ENCODE measurements around the gene SMIM26. TPM values are rescaled to one million over a fixed set of nuclear protein-coding genes. Genes with fewer than 3 reads are reported as not detected.
"Not testable (repeated sequence)": the region's sequence is repeated elsewhere in the genome, so short reads cannot be mapped to it uniquely, and the experiment has no call there.

The SMIM26 gene
- 99.3 and 150 TPM in 2 replicates for total RNA-seq (ENCODE audit: low replicate concordance)

- peak; percentile 90 for DNase-seq (ENCODE audit: low spot score)
- H3K9me3 Mint-ChIP-seq: no peaks in the 10 kb centered on the region
- Histone ChIP-seq H4K20me1 (ENCODE audit: low read depth) (no peaks in the 10 kb centered on the region), H3K9me3 (ENCODE audit: low read depth) (no peaks in the 10 kb centered on the region), H3K9ac (peak within 1 kb of the TSS; percentile 71), H3K4me1 (peaks cover 11% of the 10 kb centered on the region), H3K27me3 (no peaks in the 10 kb centered on the region), H3F3A (ENCODE audit: low read depth) (peaks cover 10% of the 10 kb centered on the region), H3K79me2 (ENCODE audit: low read depth) (peaks cover 22% of the 10 kb centered on the region), H3K4me2 (peak within 1 kb of the TSS; percentile 84), H3K36me3 (peaks cover 5% of the 10 kb centered on the region), H3K27ac (no peak within 1 kb of the TSS), H2AFZ (replicated peaks) (peak within 1 kb of the TSS; percentile 81), H3K4me3 (peak within 1 kb of the TSS; percentile 73)
- H3K27me3 Mint-ChIP-seq (ENCODE audit: insufficient read depth, low read depth): peaks cover 3% of the 10 kb centered on the region
- H3K36me3 Mint-ChIP-seq: peaks cover 14% of the 10 kb centered on the region
- peak within 1 kb of the TSS; percentile 98 for H3K27ac Mint-ChIP-seq
- H3K4me1 Mint-ChIP-seq: peaks cover 11% of the 10 kb centered on the region
- H3K4me3 Mint-ChIP-seq: peak within 1 kb of the TSS; percentile 88
- TF ChIP-seq EZH2phosphoT487 (IDR thresholded peaks at IDR 0.05) (no peak), EZH2 (IDR thresholded peaks at IDR 0.05) (no peak), CTCF (IDR thresholded peaks at IDR 0.05) (no peak)
These were observed at the start of gene SMIM26 for GRCh38 chr20:18566892-18567738. Gene SMIM26, plus strand, starts transcription at chr20:18567432. Its CDS starts 47 bp downstream, at chr20:18567479.

GRCh38 chr20:18522066-18522465, 45.2 kb upstream of the SMIM26 start:
- not testable (repeated sequence) for H3K4me3 ChIP-seq; H3K36me3 Mint-ChIP-seq; H2AFZ ChIP-seq (replicated peaks); H3K79me2 ChIP-seq (ENCODE audit: low read depth); H3K4me1 ChIP-seq; DNase-seq (ENCODE audit: low spot score); H3K4me1 Mint-ChIP-seq; H3K9ac ChIP-seq; H3K27me3 Mint-ChIP-seq (ENCODE audit: insufficient read depth, low read depth); H3K27ac ChIP-seq; H3K4me2 ChIP-seq; H4K20me1 ChIP-seq (ENCODE audit: low read depth); H3K4me3 Mint-ChIP-seq; H3F3A ChIP-seq (ENCODE audit: low read depth); H3K9me3 Mint-ChIP-seq; H3K27ac Mint-ChIP-seq; H3K27me3 ChIP-seq; H3K36me3 ChIP-seq; H3K9me3 ChIP-seq (ENCODE audit: low read depth)

GRCh38 chr20:18523066-18523465, 44.2 kb upstream of the SMIM26 start:
- Histone ChIP-seq H2AFZ (replicated peaks) (no peak overlapping the region), H3K79me2 (ENCODE audit: low read depth) (no peaks in the 10 kb centered on the region), H3K9ac (no peak overlapping the region), H4K20me1 (ENCODE audit: low read depth) (no peaks in the 10 kb centered on the region), H3K27ac (no peak overlapping the region), H3K4me2 (no peak overlapping the region), H3K36me3 (peaks cover 5% of the 10 kb centered on the region), H3K4me3 (no peak overlapping the region), H3K4me1 (no peaks in the 10 kb centered on the region), H3K27me3 (no peaks in the 10 kb centered on the region), H3K9me3 (ENCODE audit: low read depth) (no peaks in the 10 kb centered on the region), H3F3A (ENCODE audit: low read depth) (no peaks in the 10 kb centered on the region)
- Mint-ChIP-seq H3K27ac (no peak overlapping the region), H3K27me3 (ENCODE audit: insufficient read depth, low read depth) (no peaks in the 10 kb centered on the region), H3K4me3 (no peak overlapping the region), H3K9me3 (no peaks in the 10 kb centered on the region), H3K36me3 (peaks cover 10% of the 10 kb centered on the region), H3K4me1 (no peaks in the 10 kb centered on the region)
- no peak for DNase-seq (ENCODE audit: low spot score)
- TF ChIP-seq EZH2 (IDR thresholded peaks at IDR 0.05) (no peak), CTCF (IDR thresholded peaks at IDR 0.05) (no peak), EZH2phosphoT487 (IDR thresholded peaks at IDR 0.05) (no peak)

- no peak overlapping the region for H3K9ac ChIP-seq
- TF ChIP-seq EZH2 (IDR thresholded peaks at IDR 0.05) (no peak), EZH2phosphoT487 (IDR thresholded peaks at IDR 0.05) (no peak), CTCF (IDR thresholded peaks at IDR 0.05) (no peak)
- no peak overlapping the region for H3K4me2 ChIP-seq
- Mint-ChIP-seq H3K4me3 (no peak overlapping the region), H3K27ac (no peak overlapping the region), H3K27me3 (ENCODE audit: insufficient read depth, low read depth) (no peaks in the 10 kb centered on the region), H3K36me3 (peaks cover 20% of the 10 kb centered on the region), H3K4me1 (no peaks in the 10 kb centered on the region), H3K9me3 (no peaks in the 10 kb centered on the region)
- H3K27ac ChIP-seq: no peak overlapping the region
- H3K4me3 ChIP-seq: no peak overlapping the region
- DNase-seq (ENCODE audit: low spot score): no peak
- H3K36me3 ChIP-seq: peaks cover 5% of the 10 kb centered on the region
- H2AFZ ChIP-seq (replicated peaks): no peak overlapping the region
- no peaks in the 10 kb centered on the region for H3F3A ChIP-seq (ENCODE audit: low read depth)
- H3K79me2 ChIP-seq (ENCODE audit: low read depth): no peaks in the 10 kb centered on the region
- no peaks in the 10 kb centered on the region for H3K4me1 ChIP-seq
- no peaks in the 10 kb centered on the region for H3K27me3 ChIP-seq
- H4K20me1 ChIP-seq (ENCODE audit: low read depth): no peaks in the 10 kb centered on the region
- no peaks in the 10 kb centered on the region for H3K9me3 ChIP-seq (ENCODE audit: low read depth)
These were observed 42.6 kb upstream of the SMIM26 start for GRCh38 chr20:18524646-18525045.

GRCh38 chr20:18526761-18527160, 40.5 kb upstream of the SMIM26 start:
- H3K4me3 ChIP-seq; H3K27me3 ChIP-seq; H3K36me3 ChIP-seq; H3K27ac Mint-ChIP-seq; H3K27me3 Mint-ChIP-seq (ENCODE audit: insufficient read depth, low read depth); H2AFZ ChIP-seq (replicated peaks); H4K20me1 ChIP-seq (ENCODE audit: low read depth); H3K4me1 ChIP-seq; H3F3A ChIP-seq (ENCODE audit: low read depth); DNase-seq (ENCODE audit: low spot score); H3K9ac ChIP-seq; H3K4me3 Mint-ChIP-seq; H3K4me2 ChIP-seq; H3K9me3 ChIP-seq (ENCODE audit: low read depth); H3K9me3 Mint-ChIP-seq; H3K79me2 ChIP-seq (ENCODE audit: low read depth); H3K4me1 Mint-ChIP-seq; H3K27ac ChIP-seq: not testable (repeated sequence)
- peaks cover 27% of the 10 kb centered on the region for H3K36me3 Mint-ChIP-seq
